Coronary artery (tissue), 2 donors: ENCODE results near the gene MAFB.
A peak's percentile ranks its signal among the peaks of the same experiment; 100 is the strongest.

Experiments
- DNase-seq: peaks from one replicate; pipeline ENCODE4 v3.0.0-alpha.2; 2017; ENCODE audit warnings: low spot score
- H3K27ac ChIP-seq, 2 donors: fragments of 200-600 bp; sonication (generic); one replicate each; pipeline ENCODE4 v1.5.1; 2016 to 2019
- H3K4me3 ChIP-seq: fragments of 200-600 bp; sonication (generic); 2 replicates; pipeline ENCODE4 v1.5.1; 2016; ENCODE audit warnings: mild to moderate bottlenecking, moderate library complexity
- CTCF ChIP-seq: fragments of 200-600 bp; sonication (generic); IDR thresholded peaks from one replicate; pipeline ENCODE4 v1.5.1; 2019; ENCODE audit warnings: antibody characterized with exemption

The MAFB gene

DNA sequence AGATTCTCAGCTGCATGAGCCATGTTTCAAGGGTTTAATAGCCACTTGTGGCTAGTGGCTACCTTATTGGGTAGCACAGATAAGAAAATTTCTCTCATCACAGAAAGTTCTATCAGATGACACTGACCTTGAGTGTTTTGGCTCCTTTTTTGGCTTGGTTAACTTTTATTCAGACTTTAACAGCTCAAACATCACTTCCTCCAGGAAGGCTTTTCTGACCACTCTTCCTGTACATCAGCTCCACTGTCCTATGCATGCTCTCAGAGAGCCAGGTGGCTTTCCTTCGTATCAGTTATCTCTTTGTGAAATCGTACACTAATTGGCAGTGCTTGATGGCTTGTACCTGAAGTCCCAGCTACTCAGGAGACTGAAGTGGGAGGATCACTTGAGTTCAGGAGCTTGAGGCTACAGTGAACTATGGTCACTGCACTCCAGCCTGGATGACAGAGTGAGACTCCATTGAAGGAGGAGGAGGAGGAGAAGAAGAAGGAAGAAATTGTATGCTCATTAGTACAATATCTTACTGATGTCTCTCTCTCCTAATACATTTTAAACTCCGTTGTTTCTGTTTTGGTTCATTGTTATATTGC, 10.7 kb downstream of the MAFB start:
- DNase-seq: no peak
- H3K27ac ChIP-seq: no peak overlapping the region
- no peak for TF ChIP-seq CTCF
- H3K4me3 ChIP-seq: no peak overlapping the region

DNA sequence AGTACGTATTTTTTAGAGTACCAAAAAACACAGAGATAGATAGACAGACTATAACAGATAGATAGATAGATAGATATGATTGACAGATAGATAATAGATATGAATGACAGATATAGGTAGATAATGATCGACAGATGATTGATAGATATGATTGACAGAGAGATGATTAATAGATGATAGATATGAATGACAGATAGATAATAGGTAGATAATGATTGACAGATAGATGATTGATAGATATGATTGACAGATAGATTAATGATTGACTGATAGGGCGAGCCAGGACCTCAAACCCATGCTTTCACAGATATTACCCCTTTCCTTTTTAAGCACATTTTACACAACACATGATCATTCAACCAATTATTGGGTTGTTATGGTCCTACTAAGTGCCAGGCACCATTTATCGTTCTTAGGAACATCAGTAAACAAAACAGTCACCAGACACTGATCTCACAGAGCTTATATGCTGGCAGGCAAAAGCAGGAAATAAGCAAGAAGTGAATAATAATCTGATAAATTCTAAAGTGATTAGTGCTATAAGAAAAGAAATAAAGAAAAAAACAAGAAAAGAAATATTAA, 11.6 kb downstream of the MAFB start:
- DNase-seq: no peak
- no peak overlapping the region for H3K27ac ChIP-seq
- H3K4me3 ChIP-seq: no peak overlapping the region
- TF ChIP-seq CTCF: no peak

- H3K27ac ChIP-seq: peak overlapping the region in 1 of 2 donors; percentile 34
- H3K4me3 ChIP-seq: peak overlapping the region; percentile 48
- no peak for TF ChIP-seq CTCF
- no peak for DNase-seq
These were observed 12.4 kb downstream of the MAFB start for GRCh38 chr20:40676491-40677269.

DNA sequence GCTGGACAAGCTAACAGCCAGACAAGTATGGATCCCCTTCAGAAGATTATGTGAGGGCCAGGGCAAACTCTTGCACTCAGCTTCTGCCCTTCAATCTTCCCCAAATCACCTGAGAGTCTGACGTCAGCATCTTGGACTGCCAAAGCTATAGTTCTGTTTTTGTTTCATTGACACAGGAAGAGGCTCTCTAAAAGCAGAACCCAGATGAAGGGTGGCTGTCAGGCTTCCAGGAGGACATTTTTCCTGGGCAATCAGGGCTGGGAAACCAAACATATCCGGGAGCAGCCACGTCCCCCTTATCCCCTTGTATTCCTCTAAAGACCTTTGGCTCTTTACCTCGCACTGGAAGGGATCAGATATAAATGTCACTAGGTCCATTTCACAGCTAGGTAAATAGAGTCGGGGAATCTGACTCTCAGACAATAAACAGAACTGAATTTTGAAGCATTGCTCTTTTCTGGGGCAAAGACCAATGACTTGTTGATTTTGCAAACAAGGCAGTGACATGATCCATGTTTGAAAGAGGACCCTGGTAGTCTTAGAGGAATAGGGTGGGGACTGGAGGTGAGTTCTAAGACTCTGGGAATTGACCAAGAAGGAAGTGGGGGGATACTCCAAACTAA, 13.3 kb downstream of the MAFB start:
- no peak for DNase-seq
- no peak for TF ChIP-seq CTCF
- no peak overlapping the region for H3K4me3 ChIP-seq
- H3K27ac ChIP-seq: peak overlapping the region in 1 of 2 donors; percentile 34

- no peak for DNase-seq
- no peak overlapping the region for H3K4me3 ChIP-seq
- no peak for TF ChIP-seq CTCF
These were observed 15.6 kb downstream of the MAFB start for GRCh38 chr20:40673442-40673841.

DNA sequence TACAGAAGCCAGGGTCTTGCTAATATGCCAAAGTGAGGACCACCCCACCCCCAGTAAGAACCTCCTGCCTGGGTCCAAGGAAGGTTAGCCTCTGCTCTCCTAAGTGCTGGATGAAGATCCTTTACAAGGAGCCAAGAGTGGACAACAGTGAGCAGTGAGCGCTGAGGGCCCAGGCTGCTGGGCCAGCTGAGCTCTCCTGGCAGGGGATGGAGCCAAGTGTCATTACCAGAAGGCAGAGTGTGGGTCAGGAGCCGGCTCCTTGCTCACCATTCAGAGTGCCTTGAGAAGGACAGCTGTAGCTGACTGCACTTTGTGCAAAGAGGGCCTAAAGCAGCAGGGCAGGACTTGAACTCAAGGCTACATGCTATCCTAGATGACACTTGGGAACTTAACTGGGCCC, 16.9 kb downstream of the MAFB start:
- Histone ChIP-seq H3K4me3 (no peak overlapping the region), H3K27ac (no peak overlapping the region)
- DNase-seq: no peak
- TF ChIP-seq CTCF: no peak

More at GRCh38 chr20:40673442-40673841, 15.6 kb downstream of the MAFB start:
- H3K27ac ChIP-seq: no peak overlapping the region
